ENCODE results near the gene RPRML.

RPRML gene

GRCh38 chr17:46935658-46936266 is 43.3 kb downstream of the RPRML start:
- DNase-seq (ENCODE audit: insufficient read length, low spot score) (no peak), FAIRE-seq (no peak)
- TF ChIP-seq POLR2A (IDR thresholded peaks at IDR 0.05; ENCODE audit: low read depth, low read length) (no peak), PAX5 (IDR thresholded peaks at IDR 0.05; ENCODE audit: insufficient read depth, low read length, severe bottlenecking) (no peak), POLR2AphosphoS5 (IDR thresholded peaks at IDR 0.05; ENCODE audit: low read depth, low read length) (no peak), SPI1 (IDR thresholded peaks at IDR 0.05; ENCODE audit: low read depth, low read length) (no peak), TAF1 (IDR thresholded peaks at IDR 0.05; ENCODE audit: low read depth, low read length) (no peak), POU2F2 (IDR thresholded peaks at IDR 0.05; ENCODE audit: low read depth, low read length) (no peak)

- DNase-seq (ENCODE audit: insufficient read length, low spot score) (no peak), FAIRE-seq (no peak)
- no peak for TF ChIP-seq SPI1 (IDR thresholded peaks at IDR 0.05; ENCODE audit: low read depth, low read length)
- TF ChIP-seq POU2F2 (IDR thresholded peaks at IDR 0.05; ENCODE audit: low read depth, low read length): no peak
- TF ChIP-seq POLR2A (IDR thresholded peaks at IDR 0.05; ENCODE audit: low read depth, low read length): no peak
- TF ChIP-seq TAF1 (IDR thresholded peaks at IDR 0.05; ENCODE audit: low read depth, low read length): no peak
- TF ChIP-seq PAX5 (IDR thresholded peaks at IDR 0.05; ENCODE audit: insufficient read depth, low read length, severe bottlenecking): no peak
- TF ChIP-seq POLR2AphosphoS5 (IDR thresholded peaks at IDR 0.05; ENCODE audit: low read depth, low read length): no peak
Measured at GRCh38 chr17:46931596-46931995, 47.5 kb downstream of the RPRML start.

- DNase-seq (ENCODE audit: insufficient read length, low spot score) (no peak), FAIRE-seq (no peak)
- no peak for TF ChIP-seq POLR2A (IDR thresholded peaks at IDR 0.05; ENCODE audit: low read depth, low read length)
Measured at GRCh38 chr17:46930051-46930450, 49.0 kb downstream of the RPRML start.

- FAIRE-seq (no peak), DNase-seq (ENCODE audit: insufficient read length, low spot score) (no peak)
- TF ChIP-seq POU2F2 (IDR thresholded peaks at IDR 0.05; ENCODE audit: low read depth, low read length) (no peak), PAX5 (IDR thresholded peaks at IDR 0.05; ENCODE audit: insufficient read depth, low read length, severe bottlenecking) (no peak), TAF1 (IDR thresholded peaks at IDR 0.05; ENCODE audit: low read depth, low read length) (no peak), POLR2AphosphoS5 (IDR thresholded peaks at IDR 0.05; ENCODE audit: low read depth, low read length) (no peak), POLR2A (IDR thresholded peaks at IDR 0.05; ENCODE audit: low read depth, low read length) (no peak), SPI1 (IDR thresholded peaks at IDR 0.05; ENCODE audit: low read depth, low read length) (no peak)
Measured at GRCh38 chr17:46929413-46929812, 49.6 kb downstream of the RPRML start.

GRCh38 chr17:46928467-46929261 is 50.4 kb downstream of the RPRML start:
- TF ChIP-seq POLR2A (IDR thresholded peaks at IDR 0.05; ENCODE audit: low read depth, low read length) (no peak), PAX5 (IDR thresholded peaks at IDR 0.05; ENCODE audit: insufficient read depth, low read length, severe bottlenecking) (no peak), TAF1 (IDR thresholded peaks at IDR 0.05; ENCODE audit: low read depth, low read length) (no peak), POU2F2 (IDR thresholded peaks at IDR 0.05; ENCODE audit: low read depth, low read length) (no peak), SPI1 (IDR thresholded peaks at IDR 0.05; ENCODE audit: low read depth, low read length) (no peak), POLR2AphosphoS5 (IDR thresholded peaks at IDR 0.05; ENCODE audit: low read depth, low read length) (no peak)
- no peak for FAIRE-seq
- no peak for DNase-seq (ENCODE audit: insufficient read length, low spot score)

Measured in GM12891 (cell line).